Measurements from ENCODE around the gene MBD6.

Gene MBD6

GRCh38 chr12:57528831-57529555 lies 6.4 kb downstream of the MBD6 start:
- DNase-seq (ENCODE audit: low spot score): no peak

GRCh38 chr12:57529831-57530230 lies 7.2 kb downstream of the MBD6 start:
- DNase-seq (ENCODE audit: low spot score): no peak

- DNase-seq (ENCODE audit: low spot score): no peak
These were observed 7.9 kb downstream of the MBD6 start for GRCh38 chr12:57530396-57531142.

GRCh38 chr12:57531836-57532235 lies 9.2 kb downstream of the MBD6 start:
- DNase-seq (ENCODE audit: low spot score): no peak

DNA sequence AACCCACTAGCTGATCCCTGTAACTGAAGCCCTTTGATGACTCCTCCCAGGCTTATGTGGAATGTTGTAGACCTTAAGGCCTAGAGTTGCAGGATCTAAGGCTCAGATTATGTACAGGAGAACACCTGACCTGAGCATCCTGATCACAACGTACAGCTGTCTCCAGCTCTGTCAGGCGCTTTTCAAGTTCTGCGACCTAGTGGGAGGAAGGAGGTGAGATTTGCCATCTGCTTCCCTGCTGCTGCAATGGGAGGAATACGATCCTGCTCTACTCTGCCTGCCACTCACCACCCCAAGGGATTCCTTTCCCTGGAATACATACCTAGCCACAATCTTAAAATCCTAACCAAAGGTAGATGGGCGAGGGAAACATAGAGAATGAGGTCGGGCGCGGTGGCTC lies 10.5 kb downstream of the MBD6 start:
- no peak for DNase-seq (ENCODE audit: low spot score)

GRCh38 chr12:57534250-57534649 lies 11.6 kb downstream of the MBD6 start:
- no peak for DNase-seq (ENCODE audit: low spot score)

GRCh38 chr12:57534991-57535543 lies 12.4 kb downstream of the MBD6 start:
- DNase-seq (ENCODE audit: low spot score): no peak

GRCh38 chr12:57535764-57536596 lies 13.4 kb downstream of the MBD6 start:
- DNase-seq (ENCODE audit: low spot score): no peak

DNA sequence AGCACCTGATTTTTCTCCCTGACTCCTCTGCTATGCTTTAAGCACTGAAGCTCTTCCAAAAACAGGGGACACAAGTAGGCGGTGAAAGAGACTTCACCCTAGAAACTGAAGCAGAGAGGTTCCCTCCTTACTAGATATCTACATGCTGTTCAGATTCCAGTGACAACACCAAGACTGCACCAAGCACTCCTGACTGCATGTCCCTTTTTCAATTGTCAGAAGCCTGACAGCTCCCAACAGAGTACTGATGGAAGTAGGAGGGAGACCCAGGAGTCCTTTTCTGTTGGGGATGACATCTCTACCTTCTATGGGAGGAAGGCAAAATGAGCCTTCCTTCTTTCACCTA lies 13.9 kb downstream of the MBD6 start:
- no peak for DNase-seq (ENCODE audit: low spot score)

- no peak for DNase-seq (ENCODE audit: low spot score)
These were observed 16.6 kb downstream of the MBD6 start for GRCh38 chr12:57539134-57539768.

- no peak for DNase-seq (ENCODE audit: low spot score)
These were observed 18.4 kb downstream of the MBD6 start for GRCh38 chr12:57541001-57541400.

DNA sequence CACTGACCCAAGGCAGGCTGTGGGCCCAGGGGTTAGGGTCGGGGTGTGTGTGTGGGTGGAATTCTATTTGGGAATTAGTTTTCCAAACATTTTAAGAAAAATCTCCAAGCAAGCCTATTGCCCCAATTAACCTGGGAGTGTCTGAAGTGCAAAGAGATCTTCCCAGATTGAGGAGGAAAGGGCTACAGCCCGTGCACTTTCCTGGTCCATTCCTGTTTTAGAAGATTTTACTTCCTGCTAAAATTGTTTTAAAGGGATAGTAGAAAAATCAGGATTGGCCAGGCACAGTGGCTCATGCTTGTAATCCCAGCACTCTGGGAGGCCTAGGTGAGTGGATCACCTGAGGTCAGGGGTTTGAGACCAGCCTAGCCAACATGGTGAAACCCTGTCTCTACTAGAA lies 19.1 kb downstream of the MBD6 start:
- DNase-seq (ENCODE audit: low spot score): no peak

GRCh38 chr12:57543581-57543980 lies 21.0 kb downstream of the MBD6 start:
- no peak for DNase-seq (ENCODE audit: low spot score)

- no peak for DNase-seq (ENCODE audit: low spot score)
These were observed 23.3 kb downstream of the MBD6 start for GRCh38 chr12:57545809-57546437.

DNA sequence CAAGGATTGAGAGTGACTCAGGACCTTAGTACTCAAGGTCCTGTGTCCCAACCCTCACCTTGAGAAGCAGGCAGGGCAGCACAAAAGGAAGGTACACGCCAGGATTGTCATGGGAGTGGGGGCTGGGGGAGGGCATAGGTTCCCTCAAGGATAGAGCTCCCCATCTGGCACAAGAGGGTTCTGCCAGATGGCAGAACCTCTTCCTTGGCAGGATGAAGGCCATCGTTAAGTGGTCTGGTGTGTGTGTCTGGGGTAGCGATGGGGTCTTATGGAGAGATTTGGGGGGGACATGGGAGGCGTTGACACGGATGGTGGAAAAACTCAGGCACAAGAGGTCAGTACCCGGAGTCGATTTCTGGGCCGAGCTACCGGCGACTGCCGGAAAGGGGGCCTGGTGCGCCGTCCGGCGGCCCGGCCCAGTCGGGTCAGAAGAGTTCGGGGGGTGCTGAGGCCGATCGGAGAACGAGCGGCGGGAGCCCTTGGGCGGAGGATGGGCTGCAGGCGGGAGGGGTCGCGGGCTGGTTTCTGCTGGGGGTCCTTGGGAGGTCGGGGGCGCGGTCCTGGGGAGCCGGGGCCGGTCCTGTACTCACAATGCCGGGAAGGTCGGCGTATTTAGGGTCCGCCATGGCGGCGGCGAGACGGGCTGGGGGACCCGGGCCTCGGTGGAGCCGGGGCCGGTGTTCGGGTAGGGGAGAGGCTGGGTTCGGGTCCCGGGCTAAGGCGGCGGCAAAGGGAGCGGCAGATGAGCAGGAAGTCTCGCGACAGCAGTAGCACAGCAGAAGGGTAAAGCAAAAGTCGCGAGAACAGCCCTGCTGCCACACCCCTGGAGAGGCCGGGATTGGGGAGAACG lies 24.0 kb downstream of the MBD6 start, which contains the start of gene DCTN2:
DCTN2 (minus strand) TSS at position 755 of the 850 bp plus-strand sequence; CDS start at position 626, 129 bp downstream.
- DNase-seq (ENCODE audit: low spot score): peak; percentile 99

DNA sequence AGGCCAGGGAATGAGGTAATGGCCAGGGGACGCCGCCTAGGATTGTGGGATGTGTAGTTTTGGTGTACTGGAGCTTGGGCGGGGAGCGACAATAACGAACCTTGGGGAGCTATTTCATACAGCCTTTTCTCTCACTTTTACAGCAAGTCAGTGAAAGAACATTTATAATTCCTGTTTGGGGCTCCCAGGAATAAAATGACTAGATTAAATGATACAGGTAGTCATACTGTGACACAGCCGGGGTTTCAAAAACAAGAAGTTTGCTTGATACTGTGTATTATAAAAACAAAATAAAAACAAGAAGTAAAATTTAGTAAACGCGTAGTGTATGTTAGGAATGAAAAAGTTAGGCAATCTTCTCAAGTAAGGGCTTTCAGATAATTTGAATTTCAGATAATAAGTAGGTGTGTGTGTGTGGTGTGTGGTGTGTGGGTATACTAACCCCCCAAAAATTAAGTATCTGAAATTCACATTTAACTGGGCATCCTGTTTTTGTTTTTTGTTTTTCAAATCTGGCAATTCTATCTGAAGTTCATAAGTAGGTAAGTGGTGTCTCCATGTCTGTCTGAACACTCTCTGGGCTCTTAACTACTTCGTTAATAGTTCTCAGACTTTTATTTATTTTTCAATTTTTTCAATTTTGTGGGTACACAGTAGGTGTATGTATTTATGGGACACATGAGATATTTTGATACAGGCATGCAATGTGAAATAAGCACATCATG lies 24.8 kb downstream of the MBD6 start:
- no peak for DNase-seq (ENCODE audit: low spot score)

- no peak for DNase-seq (ENCODE audit: low spot score)
These were observed 25.3 kb downstream of the MBD6 start for GRCh38 chr12:57548013-57548315.

DNA sequence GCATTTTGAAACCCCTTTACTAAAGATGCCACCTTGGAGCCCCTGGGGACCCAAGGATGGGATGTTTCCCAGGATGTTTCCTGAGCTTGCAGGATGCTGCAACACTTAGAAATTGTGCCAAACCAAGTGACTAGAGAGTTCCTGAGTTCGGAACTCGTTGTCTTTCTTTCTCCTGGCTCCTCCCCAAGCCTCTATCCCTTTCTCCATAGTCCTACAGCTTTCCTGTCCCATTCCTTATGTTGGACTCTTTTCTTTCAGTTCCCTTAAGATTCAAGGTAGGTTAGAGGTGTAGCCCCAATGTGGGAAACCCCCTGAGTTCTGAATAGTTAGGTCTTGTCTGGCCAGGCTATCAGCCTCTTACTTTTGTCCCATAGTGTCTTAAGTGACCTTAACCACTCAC lies 25.9 kb downstream of the MBD6 start:
- no peak for DNase-seq (ENCODE audit: low spot score)

DNA sequence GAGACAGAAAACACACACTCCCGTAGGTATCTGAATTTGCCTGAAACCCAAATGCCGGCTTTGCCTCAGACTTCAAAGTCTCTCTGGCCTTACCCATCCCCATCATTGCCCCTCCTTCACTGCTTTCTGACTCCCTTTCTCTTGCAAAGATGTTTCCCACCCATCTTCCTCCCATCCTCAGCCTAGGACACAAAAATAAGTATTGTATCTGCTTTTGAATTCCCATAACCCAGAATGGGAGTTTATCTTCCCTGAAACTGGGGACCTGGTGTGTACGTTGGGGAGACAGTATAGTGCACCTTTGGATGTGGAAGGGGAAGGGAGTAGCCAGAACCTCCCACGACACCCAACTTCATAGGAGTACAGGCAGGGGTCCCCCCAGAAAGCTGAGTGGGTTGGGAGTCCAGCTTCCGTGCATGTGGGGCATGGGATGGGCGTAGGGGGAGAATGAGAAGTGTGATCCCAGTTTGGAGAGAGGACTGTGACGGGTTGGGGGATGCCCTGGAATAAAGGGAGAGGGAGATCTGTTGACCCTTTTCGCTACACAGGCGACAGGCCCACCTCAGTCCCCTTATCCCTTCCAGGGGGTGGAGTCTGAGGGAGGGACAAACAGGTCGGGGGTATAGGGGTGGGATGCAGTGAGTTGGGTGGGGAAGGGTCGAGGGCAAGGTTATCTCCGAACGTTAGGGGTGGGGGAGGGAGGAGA lies 26.7 kb downstream of the MBD6 start:
- DNase-seq (ENCODE audit: low spot score): no peak
